Activated CD4-positive, alpha-beta T cell treated with anti-CD3 and anti-CD28 coated beads, Interleukin-2, Interleukin-6, amounts not matched to agents 100 ng/mL and 50 ng/mL, durations not matched to agents 16 hours and 8 hours (primary cell): ENCODE results near the gene BCL11B.
"Not testable (repeated sequence)": the region's sequence is repeated elsewhere in the genome, so short reads cannot be mapped to it uniquely, and the experiment has no call there.

Experiments used
- DNase-seq: peaks from one replicate; pipeline ENCODE4 v3.0.0-alpha.2; 2020

BCL11B gene

GRCh38 chr14:99236386-99237138, 35.4 kb downstream of the BCL11B start:
- DNase-seq = no peak

- no peak for DNase-seq
These were observed 36.2 kb downstream of the BCL11B start for GRCh38 chr14:99235582-99236320.

- DNase-seq = peak; percentile 82
These were observed 36.9 kb downstream of the BCL11B start for GRCh38 chr14:99234961-99235571.

- no peak for DNase-seq
These were observed 37.6 kb downstream of the BCL11B start for GRCh38 chr14:99234355-99234754.

GRCh38 chr14:99233222-99234035, 38.6 kb downstream of the BCL11B start:
- DNase-seq = no peak

- peak; percentile 68 for DNase-seq
These were observed 39.2 kb downstream of the BCL11B start for GRCh38 chr14:99232714-99233214.

- DNase-seq = peak; percentile 67
These were observed 39.9 kb downstream of the BCL11B start for GRCh38 chr14:99231850-99232713.

GRCh38 chr14:99231161-99231849, 40.7 kb downstream of the BCL11B start:
- DNase-seq = no peak

- peak; percentile 91 for DNase-seq
These were observed 41.5 kb downstream of the BCL11B start for GRCh38 chr14:99230208-99231151.

- DNase-seq = no peak
These were observed 42.3 kb downstream of the BCL11B start for GRCh38 chr14:99229654-99230207.

GRCh38 chr14:99228760-99229159, 43.2 kb downstream of the BCL11B start:
- not testable (repeated sequence) for DNase-seq

- no peak for DNase-seq
These were observed 45.3 kb downstream of the BCL11B start for GRCh38 chr14:99226687-99227086.

- no peak for DNase-seq
These were observed 46.4 kb downstream of the BCL11B start for GRCh38 chr14:99225436-99226203.

- DNase-seq = no peak
These were observed 47.0 kb downstream of the BCL11B start for GRCh38 chr14:99224948-99225347.

- no peak for DNase-seq
These were observed 47.7 kb downstream of the BCL11B start for GRCh38 chr14:99224116-99224910.

GRCh38 chr14:99221445-99221844, 50.6 kb downstream of the BCL11B start:
- DNase-seq = no peak

GRCh38 chr14:99217066-99217955, 54.7 kb downstream of the BCL11B start:
- no peak for DNase-seq
